HEK293 (cell line): ENCODE measurements around the gene NXT1.

Experiments used
- ELK4 ChIP-seq: IDR thresholded peaks from 2 replicates; pipeline ENCODE4 v1.6.1; 2011; ENCODE audit warnings: mild to moderate bottlenecking, low read depth, low read length, borderline replicate concordance
- HIC1 ChIP-seq: fragments of 450-650 bp; formaldehyde crosslinking; IDR thresholded peaks from 2 replicates; pipeline ENCODE4 v1.5.1; 2016; ENCODE audit warnings: missing biosample characterization, missing genetic modification characterization
- MEIS1 ChIP-seq: sonication (generic); formaldehyde crosslinking; IDR thresholded peaks from 2 replicates; pipeline ENCODE4 v1.8.1; 2022; ENCODE audit warnings: missing genetic modification reagents, mild to moderate bottlenecking, borderline replicate concordance
- OSR2 ChIP-seq: fragments of 450-650 bp; formaldehyde crosslinking; IDR thresholded peaks from 2 replicates; pipeline ENCODE4 v1.5.1; 2016; ENCODE audit warnings: missing biosample characterization, missing genetic modification characterization
- PBX3 ChIP-seq: sonication (generic); formaldehyde crosslinking; IDR thresholded peaks from 2 replicates; pipeline ENCODE4 v1.8.1; 2022; ENCODE audit warnings: mild to moderate bottlenecking, moderate library complexity, missing genetic modification reagents
- SCRT2 ChIP-seq: fragments of 450-650 bp; formaldehyde crosslinking; IDR thresholded peaks from 2 replicates; pipeline ENCODE4 v1.5.1; 2016; ENCODE audit warnings: missing biosample characterization, missing genetic modification characterization
- SETDB1 ChIP-seq: IDR thresholded peaks from one replicate; pipeline ENCODE4 v1.6.1; 2017; ENCODE audit warnings: mild to moderate bottlenecking, low read length, moderate library complexity, mixed read lengths; ENCODE audit not compliant: insufficient read length
- SP2 ChIP-seq: fragments of 450-650 bp; formaldehyde crosslinking; IDR thresholded peaks from 2 replicates; pipeline ENCODE4 v1.5.1; 2016; ENCODE audit warnings: missing biosample characterization, missing genetic modification characterization
- YY2 ChIP-seq: fragments of 450-650 bp; formaldehyde crosslinking; IDR thresholded peaks from 2 replicates; pipeline ENCODE4 v1.5.1; 2016; ENCODE audit warnings: missing biosample characterization, missing genetic modification characterization
- ZBTB1 ChIP-seq: fragments of 450-650 bp; formaldehyde crosslinking; IDR thresholded peaks from 2 replicates; pipeline ENCODE4 v1.5.1; 2016; ENCODE audit warnings: missing biosample characterization, missing genetic modification characterization
- ZBTB10 ChIP-seq: fragments of 450-650 bp; formaldehyde crosslinking; IDR thresholded peaks from 2 replicates; pipeline ENCODE4 v1.5.1; 2016; ENCODE audit warnings: missing biosample characterization, missing genetic modification characterization
- ZBTB7A ChIP-seq: fragments of 450-650 bp; formaldehyde crosslinking; IDR thresholded peaks from 2 replicates; pipeline ENCODE4 v1.5.1; 2016; ENCODE audit warnings: low read depth, missing biosample characterization, missing genetic modification characterization
- ZFP37 ChIP-seq: fragments of 450-650 bp; formaldehyde crosslinking; IDR thresholded peaks from 2 replicates; pipeline ENCODE4 v1.5.1; 2016; ENCODE audit warnings: missing biosample characterization, missing genetic modification characterization
- ZNF121 ChIP-seq: fragments of 450-650 bp; formaldehyde crosslinking; IDR thresholded peaks from 2 replicates; pipeline ENCODE4 v1.5.1; 2016; ENCODE audit warnings: missing biosample characterization, missing genetic modification characterization
- ZNF221 ChIP-seq: fragments of 450-650 bp; formaldehyde crosslinking; IDR thresholded peaks from 2 replicates; pipeline ENCODE4 v1.5.1; 2017; ENCODE audit warnings: missing biosample characterization, missing genetic modification characterization, borderline replicate concordance
- ZNF223 ChIP-seq: fragments of 450-650 bp; formaldehyde crosslinking; IDR thresholded peaks from 2 replicates; pipeline ENCODE4 v1.5.1; 2016; ENCODE audit warnings: missing biosample characterization, missing genetic modification characterization
- ZNF26 ChIP-seq: fragments of 450-650 bp; formaldehyde crosslinking; IDR thresholded peaks from 2 replicates; pipeline ENCODE4 v1.5.1; 2016; ENCODE audit warnings: missing biosample characterization, missing genetic modification characterization
- ZNF426 ChIP-seq: fragments of 450-650 bp; formaldehyde crosslinking; IDR thresholded peaks from 2 replicates; pipeline ENCODE4 v1.5.1; 2017; ENCODE audit warnings: missing biosample characterization, missing genetic modification characterization, mild to moderate bottlenecking, inconsistent platforms, moderate library complexity
- ZNF510 ChIP-seq: fragments of 450-650 bp; formaldehyde crosslinking; IDR thresholded peaks from 2 replicates; pipeline ENCODE4 v1.5.1; 2018; ENCODE audit warnings: mild to moderate bottlenecking, missing genetic modification characterization, missing biosample characterization; ENCODE audit not compliant: insufficient replicate concordance
- ZNF529 ChIP-seq: fragments of 450-650 bp; formaldehyde crosslinking; IDR thresholded peaks from 2 replicates; pipeline ENCODE4 v1.5.1; 2017; ENCODE audit warnings: missing genetic modification characterization, missing biosample characterization; ENCODE audit not compliant: insufficient replicate concordance
- ZNF561 ChIP-seq: fragments of 450-650 bp; IDR thresholded peaks from 2 replicates; pipeline ENCODE4 v1.5.1; 2018; ENCODE audit warnings: missing biosample characterization, missing genetic modification characterization, borderline replicate concordance
- ZNF596 ChIP-seq: fragments of 450-650 bp; IDR thresholded peaks from 2 replicates; pipeline ENCODE4 v1.5.0; 2018; ENCODE audit warnings: missing biosample characterization, mild to moderate bottlenecking, missing genetic modification characterization, moderate library complexity
- ZNF600 ChIP-seq: fragments of 450-650 bp; formaldehyde crosslinking; IDR thresholded peaks from 2 replicates; pipeline ENCODE4 v1.5.1; 2016; ENCODE audit warnings: missing biosample characterization, missing genetic modification characterization
- ZNF645 ChIP-seq: fragments of 450-650 bp; formaldehyde crosslinking; IDR thresholded peaks from 2 replicates; pipeline ENCODE4; 2016; ENCODE audit warnings: missing biosample characterization, missing genetic modification characterization
- ZNF747 ChIP-seq: fragments of 450-650 bp; formaldehyde crosslinking; IDR thresholded peaks from 2 replicates; pipeline ENCODE4 v1.5.1; 2016; ENCODE audit warnings: missing biosample characterization, missing genetic modification characterization
- ZSCAN23 ChIP-seq: fragments of 450-650 bp; formaldehyde crosslinking; IDR thresholded peaks from 2 replicates; pipeline ENCODE4 v1.5.1; 2016; ENCODE audit warnings: missing biosample characterization, missing genetic modification characterization

Gene NXT1

GRCh38 chr20:23361476-23362391, 11.1 kb downstream of the NXT1 start, which contains the start of gene GZF1 (continued):
- TF ChIP-seq SP2 (tag by site-specific recombination) (peak; percentile 85), ZNF426 (tag by site-specific recombination) (no peak), ZNF747 (tag by site-specific recombination) (no peak), ZBTB7A (tag by site-specific recombination) (no peak), ZNF510 (tag by site-specific recombination) (no peak), ZNF223 (tag by site-specific recombination) (no peak), ZNF645 (no peak), ZNF26 (no peak), ZNF529 (no peak), ZNF600 (peak; percentile 59), MEIS1 (CRISPR knock-in tag) (no peak), ZNF561 (no peak), ELK4 (no peak), SETDB1 (no peak), SCRT2 (no peak), ZFP37 (peak; percentile 81; the same call in 1 of the 2 replicates), PBX3 (CRISPR knock-in tag) (peak; percentile 82; the same call in 1 of the 2 replicates), ZBTB1 (tag by site-specific recombination) (no peak), HIC1 (tag by site-specific recombination) (peak; percentile 85), YY2 (no peak), ZBTB10 (tag by site-specific recombination) (0 out of 2 replicates have a peak, but pooled peaks have one; percentile 30), ZNF221 (tag by site-specific recombination) (no peak), ZSCAN23 (no peak), OSR2 (tag by site-specific recombination) (peak; percentile 73; the same call in 1 of the 2 replicates), ZNF596 (tag by site-specific recombination) (0 out of 2 replicates have a peak, but pooled peaks have one; percentile 34), ZNF121 (tag by site-specific recombination) (no peak)
